Measurements from ENCODE around the gene DCTPP1. TPM values are rescaled to one million over a fixed set of nuclear protein-coding genes. Genes with fewer than 3 reads are reported as not detected.
"Not testable (repeated sequence)": the region's sequence is repeated elsewhere in the genome, so short reads cannot be mapped to it uniquely, and the experiment has no call there.

The DCTPP1 gene
- total and polyA plus RNA-seq, 12 donors, result 12.0 to 42.6 (median 29.7) TPM

GRCh38 chr16:30458561-30459394 is 28.9 kb upstream of the DCTPP1 start:
- peak in 7 of 8 donors; percentile 13 to 65 (median 46) for ATAC-seq
- Histone ChIP-seq H3K9me3 (no peaks in the 10 kb centered on the region), H3K4me1 (peaks cover 0 to 25% (median 0%) of the 10 kb centered on the region in 9 donors), H3K27ac (peak overlapping the region in 1 of 10 donors; percentile 82), H3K36me3 (no peaks in the 10 kb centered on the region), H3K4me3 (no peak overlapping the region), H3K27me3 (no peaks in the 10 kb centered on the region)
- 75 to 81% methylated on average over 22 of the region's 22 CpGs for WGBS, 2 donors
- DNase-seq, result peak in 1 of 2 donors; percentile 34
- intact Hi-C loops (cut with DNase I), result loop anchor here in 2 of 10 donors (5.0 to 10.0 kb wide), 2 partner anchors 59 to 156 kb away; partner anchors contain the start of gene ZNF689 (in 1 of the 2)
- TF ChIP-seq CTCF (IDR thresholded peaks at IDR 0.05), result no peak

GRCh38 chr16:30457743-30458560 is 28.1 kb upstream of the DCTPP1 start:
- intact Hi-C loops (cut with DNase I), result loop anchor here in 2 of 10 donors (5.0 to 10.0 kb wide), 2 partner anchors 59 to 157 kb away; partner anchors contain the start of gene ZNF689 (in 1 of the 2)
- ATAC-seq, result no peak

GRCh38 chr16:30457256-30457655 is 27.4 kb upstream of the DCTPP1 start:
- H3K9me3 ChIP-seq, result no peaks in the 10 kb centered on the region
- peaks cover 0 to 25% (median 0%) of the 10 kb centered on the region in 9 donors for H3K4me1 ChIP-seq
- TF ChIP-seq CTCF (IDR thresholded peaks at IDR 0.05), result no peak
- ATAC-seq, result peak; percentile 55 to 96 (median 80)
- 85 to 97% methylated on average over 1 of the region's 1 CpG for WGBS, 2 donors
- H3K4me3 ChIP-seq, result no peak overlapping the region
- H3K27ac ChIP-seq, result no peak overlapping the region
- no peaks in the 10 kb centered on the region for H3K36me3 ChIP-seq
- intact Hi-C loops (cut with DNase I), result loop anchor here in 2 of 10 donors (5.0 to 10.0 kb wide), 2 partner anchors 60 to 158 kb away; partner anchors contain the start of gene ZNF689 (in 1 of the 2)
- DNase-seq, result peak; percentile 31 to 37
- no peaks in the 10 kb centered on the region for H3K27me3 ChIP-seq

More at GRCh38 chr16:30457743-30458560, 28.1 kb upstream of the DCTPP1 start:
- peak overlapping the region in 1 of 10 donors; percentile 82 for H3K27ac ChIP-seq
- H3K27me3 ChIP-seq, result no peaks in the 10 kb centered on the region
- H3K4me1 ChIP-seq, result peaks cover 0 to 25% (median 0%) of the 10 kb centered on the region in 9 donors
- no peak overlapping the region for H3K4me3 ChIP-seq
- H3K36me3 ChIP-seq, result no peaks in the 10 kb centered on the region
- no peak for TF ChIP-seq CTCF (IDR thresholded peaks at IDR 0.05)
- 91 to 92% methylated on average over 16 of the region's 16 CpGs for WGBS, 2 donors
- no peak for DNase-seq
- no peaks in the 10 kb centered on the region for H3K9me3 ChIP-seq

GRCh38 chr16:30456302-30456701 is 26.5 kb upstream of the DCTPP1 start:
- H3K4me1 ChIP-seq, result peaks cover 0 to 20% (median 0%) of the 10 kb centered on the region in 9 donors
- intact Hi-C loops (cut with DNase I), result loop anchor here in 2 of 10 donors (5.0 to 10.0 kb wide), 2 partner anchors 61 to 158 kb away; partner anchors contain the start of gene ZNF689 (in 1 of the 2)
- no peaks in the 10 kb centered on the region for H3K36me3 ChIP-seq
- H3K4me3 ChIP-seq, result no peak overlapping the region
- H3K27me3 ChIP-seq, result no peaks in the 10 kb centered on the region
- no peak for TF ChIP-seq CTCF (IDR thresholded peaks at IDR 0.05)
- no peak for DNase-seq
- H3K27ac ChIP-seq, result no peak overlapping the region
- WGBS, 2 donors, result 88 to 100% methylated on average over 1 of the region's 1 CpG
- no peaks in the 10 kb centered on the region for H3K9me3 ChIP-seq
- ATAC-seq, result no peak

- peaks cover 0 to 13% (median 0%) of the 10 kb centered on the region in 9 donors for H3K4me1 ChIP-seq
- ATAC-seq, H3K4me3 ChIP-seq, H3K9me3 ChIP-seq, H3K27ac ChIP-seq, DNase-seq, H3K27me3 ChIP-seq, H3K36me3 ChIP-seq: not testable (repeated sequence)
- intact Hi-C loops (cut with DNase I), result loop anchor here in 2 of 10 donors (5.0 to 10.0 kb wide), 2 partner anchors 162 to 164 kb away; partner anchors contain the start of gene ZNF689 (in 1 of the 2)
- WGBS, 2 donors, result 69 to 74% methylated on average over 20 of the region's 20 CpGs
Observed at GRCh38 chr16:30452709-30453580, 23.1 kb upstream of the DCTPP1 start.
